ENCODE data around the gene FSD1.
"Not testable (repeated sequence)": the region's sequence is repeated elsewhere in the genome, so short reads cannot be mapped to it uniquely, and the experiment has no call there.

The FSD1 gene

GRCh38 chr19:4304538-4305256 is at the start of gene FSD1:
TSS of gene FSD1 (plus strand) at chr19:4304598. CDS start at chr19:4304747, 149 bp downstream.
- DNase-seq: peak; percentile 76

- no peak for DNase-seq
Observed at GRCh38 chr19:4256563-4256962, 47.8 kb upstream of the FSD1 start.

GRCh38 chr19:4257025-4257424 is 47.4 kb upstream of the FSD1 start:
- DNase-seq: no peak

- DNase-seq: no peak
Observed at GRCh38 chr19:4258181-4258580, 46.2 kb upstream of the FSD1 start.

GRCh38 chr19:4260613-4261191 is 43.7 kb upstream of the FSD1 start:
- DNase-seq: no peak

- no peak for DNase-seq
Observed at GRCh38 chr19:4264812-4265211, 39.6 kb upstream of the FSD1 start.

- DNase-seq: no peak
Observed at GRCh38 chr19:4266253-4267000, 38.0 kb upstream of the FSD1 start.

- peak; percentile 89 for DNase-seq
Observed at GRCh38 chr19:4267101-4267900, 37.1 kb upstream of the FSD1 start.

- no peak for DNase-seq
Observed at GRCh38 chr19:4267901-4268815, 36.2 kb upstream of the FSD1 start.

- no peak for DNase-seq
Observed at GRCh38 chr19:4268816-4269430, 35.5 kb upstream of the FSD1 start.

GRCh38 chr19:4272894-4273293 is 31.5 kb upstream of the FSD1 start:
- DNase-seq: no peak

GRCh38 chr19:4274321-4274686 is 30.1 kb upstream of the FSD1 start:
- DNase-seq: not testable (repeated sequence)

- no peak for DNase-seq
Observed at GRCh38 chr19:4277191-4277696, 27.2 kb upstream of the FSD1 start.

GRCh38 chr19:4278010-4278409 is 26.4 kb upstream of the FSD1 start:
- DNase-seq: peak; percentile 69

- peak; percentile 76 for DNase-seq
Observed at GRCh38 chr19:4278419-4279266, 25.8 kb upstream of the FSD1 start, which contains the start of gene SHD. TSS of gene SHD (plus strand) at chr19:4279266. CDS start at chr19:4280064, 798 bp downstream.

GRCh38 chr19:4279267-4279529 is 25.2 kb upstream of the FSD1 start:
- no peak for DNase-seq

GRCh38 chr19:4279530-4280422 is 24.6 kb upstream of the FSD1 start:
- peak; percentile 47 for DNase-seq

GRCh38 chr19:4284176-4284958 is 20.0 kb upstream of the FSD1 start:
- DNase-seq: peak; percentile 75

GRCh38 chr19:4284974-4285373 is 19.4 kb upstream of the FSD1 start:
- DNase-seq: no peak

All from islet precursor cell (in vitro differentiated cells).